ENCODE measurements around the gene FCN3.

Gene FCN3

DNA sequence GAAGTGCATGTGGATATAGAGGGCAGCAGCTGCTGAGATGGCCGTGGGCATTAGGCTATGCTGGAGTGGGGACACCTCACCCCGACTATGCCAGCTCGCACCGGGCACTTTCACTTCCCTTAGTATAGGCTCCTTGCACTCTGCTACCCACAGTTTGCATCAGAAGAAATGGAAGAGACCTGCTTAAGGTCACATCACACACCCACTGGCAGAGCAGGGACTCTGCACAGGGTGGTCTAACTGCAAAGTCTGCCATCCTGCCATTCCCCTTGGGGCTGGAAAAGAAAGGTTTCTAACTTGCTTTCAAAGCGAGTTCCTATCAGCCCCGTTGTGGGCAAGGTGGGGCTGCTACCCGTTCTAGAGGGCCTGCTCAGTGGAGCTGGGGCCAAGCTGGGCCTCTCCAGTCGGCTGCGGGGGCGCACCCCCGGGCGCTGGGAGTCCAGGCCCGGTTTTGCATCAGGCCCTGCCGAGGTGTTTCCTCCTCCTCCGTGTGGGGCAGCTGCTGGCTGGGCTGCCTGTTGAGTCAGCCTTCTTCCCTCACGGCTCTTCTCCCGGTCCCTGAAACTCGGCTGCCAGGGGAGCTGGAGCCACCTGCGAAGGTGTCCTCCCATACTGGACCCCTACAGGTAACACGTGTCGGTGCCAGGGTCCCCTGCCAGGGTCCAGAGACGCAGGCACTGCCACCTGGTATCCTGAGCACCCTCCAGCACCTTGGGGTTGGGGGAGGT is 32.9 kb downstream of the FCN3 start, which contains the start of gene SYTL1:
Gene SYTL1, plus strand, starts transcription at position 498 of the 728 bp plus-strand sequence. CDS start 3,313 bp downstream, outside the sequence.
- DNase-seq (ENCODE audit: low read depth): no peak

DNA sequence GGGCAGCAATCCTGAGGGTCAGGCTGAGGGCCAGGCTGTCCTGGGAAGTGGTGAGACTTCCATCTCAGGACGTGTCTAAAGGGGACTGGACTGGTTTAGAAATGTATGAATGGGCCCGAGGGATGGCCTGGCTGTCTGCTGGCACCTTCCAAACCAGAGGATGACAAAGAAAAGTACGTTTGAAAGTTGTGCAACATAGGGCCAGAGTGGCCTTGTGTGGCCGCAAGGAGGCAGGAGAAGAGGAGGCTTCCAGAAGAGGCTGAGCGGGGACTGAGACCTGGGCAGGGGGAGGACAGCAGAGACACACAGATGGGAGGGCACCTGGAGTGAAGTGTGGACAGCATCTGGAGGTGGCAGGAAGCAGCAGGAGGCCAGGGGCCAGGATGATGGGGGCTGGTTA is 35.4 kb downstream of the FCN3 start:
- DNase-seq (ENCODE audit: low read depth): no peak

DNA sequence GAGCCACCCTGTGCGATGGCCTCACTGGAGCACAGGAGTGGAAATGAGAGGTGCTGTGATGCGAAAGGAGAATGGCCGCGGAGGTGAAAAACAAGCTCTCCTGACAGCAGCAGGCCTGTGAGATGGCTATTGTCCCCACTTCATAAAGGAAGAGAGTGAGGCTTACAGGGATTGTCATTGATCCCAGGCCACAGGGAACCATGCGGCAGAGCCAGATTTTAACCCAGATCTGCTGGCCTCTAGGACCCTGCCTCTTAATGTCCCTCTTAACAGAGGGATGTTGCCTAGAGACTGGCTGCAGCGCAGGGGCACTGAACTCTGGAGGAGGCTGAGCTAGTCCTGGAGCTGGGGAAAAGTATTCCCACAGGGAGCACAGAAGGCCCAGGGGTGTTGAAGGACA is 35.9 kb downstream of the FCN3 start:
- DNase-seq (ENCODE audit: low read depth): no peak

DNA sequence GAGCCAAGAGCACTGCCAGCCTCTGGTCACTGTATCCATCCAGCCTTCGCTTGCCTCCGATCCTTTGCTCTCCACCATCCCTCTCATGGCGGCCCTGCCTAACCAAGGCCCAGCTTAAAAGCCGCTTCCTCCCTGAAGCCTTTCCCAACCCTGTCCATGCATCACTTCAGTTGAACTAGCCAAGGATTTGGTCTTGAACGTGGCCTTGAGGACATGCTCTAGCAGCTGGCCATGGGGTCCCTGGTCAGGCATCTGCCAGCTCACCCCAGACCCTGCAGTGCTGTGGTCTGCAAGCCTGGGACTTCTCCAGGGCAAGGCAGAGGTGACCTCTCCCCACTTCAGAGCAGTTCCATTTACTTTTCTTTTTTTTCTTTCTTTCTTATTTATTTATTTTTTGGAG is 37.9 kb downstream of the FCN3 start:
- no peak for DNase-seq (ENCODE audit: low read depth)

DNA sequence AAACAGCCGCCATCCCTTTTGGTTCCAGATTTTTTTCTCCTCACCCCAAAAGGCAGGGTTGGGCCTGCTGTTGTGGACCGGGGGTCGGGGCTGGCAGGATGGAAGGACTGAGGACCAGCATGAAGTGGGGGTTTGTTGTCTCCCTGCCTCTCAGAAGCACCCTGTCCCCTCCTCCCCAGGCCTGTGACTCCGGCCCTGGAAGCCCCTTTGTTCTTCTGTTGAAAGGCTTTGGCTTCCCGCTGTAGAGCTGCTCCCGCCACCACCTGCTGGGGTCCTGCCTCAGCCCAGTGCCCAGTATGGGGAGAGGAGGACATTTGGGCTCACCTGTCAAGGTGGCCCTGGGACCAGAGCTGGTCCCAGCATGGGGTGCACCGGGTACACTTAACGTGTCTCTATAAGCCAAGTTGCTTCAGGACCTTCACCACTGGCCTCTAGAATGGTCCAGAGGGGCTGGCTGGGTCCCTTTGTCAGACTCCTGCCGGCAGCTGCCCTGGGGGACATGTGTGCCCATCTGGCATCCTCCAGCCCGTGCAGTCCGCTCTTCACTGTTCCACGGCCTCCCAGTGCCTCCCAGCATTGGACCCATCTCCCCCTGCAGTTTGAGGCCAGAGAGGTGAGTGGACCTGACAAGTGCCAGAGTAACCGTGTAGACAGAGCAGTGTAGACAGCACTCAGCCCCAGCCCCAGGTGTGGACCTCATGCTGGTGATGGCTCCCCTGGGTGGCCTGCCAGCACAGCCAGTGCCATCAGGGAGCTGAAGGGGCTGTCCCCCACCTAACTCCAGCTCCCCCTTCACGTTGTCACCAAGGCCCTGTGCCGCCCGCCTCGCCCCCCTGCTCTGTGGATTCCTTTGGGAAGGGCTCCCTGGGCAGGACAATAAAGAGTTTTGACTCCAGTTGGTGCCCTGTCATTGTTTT is 38.9 kb downstream of the FCN3 start:
- no peak for DNase-seq (ENCODE audit: low read depth)

DNA sequence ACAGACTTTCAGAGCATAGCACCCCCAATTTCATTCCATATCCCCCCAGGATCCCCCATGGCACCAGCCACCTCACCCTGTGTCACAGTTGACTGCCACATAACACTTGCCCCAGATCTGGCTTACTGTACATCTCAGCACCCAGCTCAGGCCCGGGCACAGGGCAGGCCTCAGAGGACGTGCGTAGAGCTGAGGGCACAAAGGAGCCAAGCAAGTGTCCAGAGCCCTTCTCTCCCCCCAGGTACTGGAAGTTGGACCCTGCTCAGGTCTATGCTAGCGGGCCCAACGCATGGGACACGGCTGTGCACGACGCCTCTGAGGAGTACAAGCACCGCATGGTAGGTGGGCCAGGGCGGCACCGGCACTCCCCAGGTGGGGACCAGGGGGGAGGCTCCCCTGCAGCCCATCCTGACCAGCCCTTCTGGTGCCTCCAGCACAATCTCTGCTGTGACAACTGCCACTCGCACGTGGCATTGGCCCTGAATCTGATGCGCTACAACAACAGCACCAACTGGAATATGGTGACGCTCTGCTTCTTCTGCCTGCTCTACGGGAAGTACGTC is 40.8 kb downstream of the FCN3 start:
- no peak for DNase-seq (ENCODE audit: low read depth)

DNA sequence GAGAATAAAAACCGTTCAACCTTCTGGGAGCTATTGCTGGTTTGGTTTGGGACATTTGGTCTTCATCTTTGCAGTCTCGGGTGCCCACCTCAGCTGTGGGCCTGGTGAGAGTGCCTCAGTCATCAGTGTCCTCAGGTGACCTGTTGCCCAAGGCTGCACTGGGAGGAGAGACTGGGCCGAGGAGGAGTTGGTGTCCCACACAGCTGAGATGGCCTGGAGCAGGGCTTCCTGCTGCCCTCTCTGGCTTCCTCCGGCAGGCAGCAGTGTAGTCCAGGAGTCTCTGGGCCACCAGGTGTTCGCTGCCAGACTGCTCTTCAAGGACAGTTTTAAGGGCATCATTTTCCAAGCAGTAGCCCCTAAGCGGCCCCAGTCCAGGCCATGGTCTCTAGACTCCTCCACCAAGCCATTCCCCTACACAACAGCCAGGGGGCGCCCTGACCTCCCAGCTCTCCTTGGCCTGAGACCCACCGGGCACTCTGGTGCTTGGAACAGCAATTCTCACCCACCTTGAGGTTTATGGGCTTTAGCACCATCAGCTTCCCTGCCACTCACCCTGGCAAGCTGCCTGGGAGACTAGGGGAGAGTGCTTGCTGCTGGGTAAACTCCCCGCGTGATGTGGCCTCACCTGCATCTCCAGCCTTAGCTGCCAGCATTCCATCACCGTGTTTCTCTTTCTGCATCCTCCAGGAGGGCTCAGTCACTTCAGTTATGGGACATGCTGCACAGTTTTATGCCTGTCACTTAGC is 41.9 kb downstream of the FCN3 start:
- DNase-seq (ENCODE audit: low read depth): no peak

DNA sequence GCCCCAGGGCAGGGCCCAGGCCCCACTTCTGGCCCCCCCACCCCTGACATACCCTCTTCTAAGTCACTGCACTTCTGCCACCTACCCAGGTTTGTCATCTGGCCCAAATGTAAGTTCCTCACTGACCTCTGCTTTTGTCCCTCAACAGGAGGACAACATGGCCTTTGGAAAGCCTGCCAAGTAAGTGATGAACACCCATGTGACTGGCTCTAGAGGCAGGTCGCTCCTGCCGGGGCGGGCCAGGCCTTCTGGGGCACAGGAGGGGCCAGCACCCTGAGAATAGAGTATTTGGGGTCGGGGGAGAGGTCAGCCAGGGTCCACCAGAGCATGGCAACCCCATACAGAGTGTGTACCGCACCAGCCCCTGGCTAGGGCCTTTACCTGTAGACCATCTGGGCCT is 42.7 kb downstream of the FCN3 start:
- no peak for DNase-seq (ENCODE audit: low read depth)

DNA sequence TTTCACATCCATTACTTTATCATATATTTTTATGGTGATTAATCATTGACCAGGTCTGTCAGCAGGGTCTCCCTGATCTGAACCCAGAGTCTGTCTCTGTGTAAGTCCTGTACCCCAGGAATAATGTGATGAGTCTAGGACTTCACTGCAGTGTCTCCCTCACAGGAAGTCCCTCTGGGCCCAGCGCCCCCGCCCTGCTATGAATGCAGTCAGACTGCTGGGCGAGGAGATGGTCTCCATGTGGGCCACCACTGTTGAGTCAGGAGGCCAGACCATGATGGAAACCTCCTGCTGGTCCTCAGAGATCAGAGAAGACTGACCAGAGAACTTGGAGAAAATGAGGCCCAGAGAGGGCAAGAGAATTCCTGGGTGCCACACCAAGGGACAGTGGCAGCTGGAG is 43.2 kb downstream of the FCN3 start:
- DNase-seq (ENCODE audit: low read depth): no peak

DNA sequence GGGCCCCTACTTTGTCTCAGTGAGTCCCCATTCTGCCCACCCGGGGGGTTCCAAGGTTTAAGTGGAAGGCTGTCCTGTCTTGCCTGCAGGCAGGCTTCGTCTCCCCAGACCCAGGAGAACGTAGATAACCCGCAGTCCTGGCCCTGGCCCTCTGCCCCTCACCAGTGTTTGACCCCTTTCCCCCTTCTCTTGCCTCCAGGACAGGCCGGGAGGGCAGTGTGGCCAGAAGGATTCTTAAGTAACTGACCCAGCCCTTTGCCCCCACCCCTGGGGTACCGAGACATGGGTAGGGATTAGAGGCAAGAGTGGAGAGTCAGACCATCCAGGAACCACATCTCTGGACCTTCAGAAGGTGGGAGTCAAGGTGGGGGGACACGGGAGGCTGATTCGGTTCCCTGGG is 43.8 kb downstream of the FCN3 start:
- no peak for DNase-seq (ENCODE audit: low read depth)

DNA sequence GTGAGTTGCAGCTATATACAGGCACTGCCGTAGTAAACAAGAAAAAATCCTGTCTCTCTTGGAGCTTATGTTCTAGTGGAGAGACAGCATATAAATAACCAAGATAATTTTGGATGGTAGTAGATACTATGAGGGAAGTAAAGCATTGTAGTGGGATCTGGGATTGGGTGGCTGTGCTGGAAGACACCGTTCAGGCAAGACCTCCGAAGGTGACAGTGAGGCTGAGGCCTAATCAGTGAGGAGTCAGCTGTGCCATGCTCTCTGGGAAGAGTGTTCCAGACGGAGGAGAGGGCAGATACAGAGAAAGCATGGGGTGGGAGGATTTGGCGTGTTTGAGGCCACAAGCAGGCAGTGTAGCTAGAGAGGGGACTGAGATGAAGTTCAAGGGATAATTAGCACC is 46.7 kb downstream of the FCN3 start:
- DNase-seq (ENCODE audit: low read depth): no peak

DNA sequence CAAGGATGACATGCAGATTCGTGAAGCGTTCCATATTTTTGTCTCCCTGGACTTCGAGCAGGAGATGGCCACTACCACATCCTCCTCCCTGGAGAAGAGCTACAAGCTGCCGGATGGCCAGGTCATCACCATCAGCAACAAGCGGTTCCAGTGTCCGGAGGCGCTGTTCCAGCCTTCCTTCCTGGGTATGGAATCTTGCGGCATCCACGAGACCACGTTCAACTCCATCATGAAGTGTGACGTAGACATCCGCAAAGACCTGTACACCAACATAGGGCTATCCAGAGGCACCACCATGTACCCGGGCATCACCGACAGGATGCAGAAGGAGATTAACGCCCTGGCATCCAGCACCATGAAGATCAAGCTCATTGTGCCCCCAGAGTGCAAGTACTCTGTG is 49.3 kb downstream of the FCN3 start:
- no peak for DNase-seq (ENCODE audit: low read depth)

DNA sequence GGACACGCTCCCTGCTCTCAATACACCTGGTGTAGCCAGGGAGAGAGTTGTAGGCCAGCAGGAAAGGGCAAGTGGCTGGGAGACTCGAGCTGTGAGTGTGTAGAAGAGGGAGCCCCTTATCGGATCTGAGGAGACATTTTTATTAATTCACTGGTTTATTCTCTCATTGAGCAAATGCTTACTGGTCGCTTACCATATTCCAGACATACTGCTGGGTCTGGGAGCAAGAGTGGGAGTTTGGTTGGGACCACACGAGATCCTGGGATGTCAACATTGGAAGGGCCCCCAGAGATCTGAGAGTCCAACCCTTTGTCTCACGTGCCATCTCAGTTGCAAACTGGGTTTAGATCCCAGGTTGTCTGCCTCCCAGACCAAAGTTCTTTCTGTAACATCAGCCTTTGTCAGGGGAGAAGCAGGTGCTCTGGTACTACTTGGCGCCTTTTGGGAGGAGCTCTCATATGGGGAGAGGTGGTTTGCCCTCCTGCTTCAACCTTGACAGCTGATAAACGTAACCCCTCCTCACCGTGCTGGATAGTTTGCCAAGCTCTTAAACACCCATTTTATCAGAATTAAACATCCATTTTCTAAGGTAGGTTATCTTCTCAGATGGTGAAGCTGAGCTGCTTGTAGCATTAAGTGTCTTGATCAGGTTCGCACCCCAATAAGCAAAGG is 51.9 kb downstream of the FCN3 start:
- no peak for DNase-seq (ENCODE audit: low read depth)

DNA sequence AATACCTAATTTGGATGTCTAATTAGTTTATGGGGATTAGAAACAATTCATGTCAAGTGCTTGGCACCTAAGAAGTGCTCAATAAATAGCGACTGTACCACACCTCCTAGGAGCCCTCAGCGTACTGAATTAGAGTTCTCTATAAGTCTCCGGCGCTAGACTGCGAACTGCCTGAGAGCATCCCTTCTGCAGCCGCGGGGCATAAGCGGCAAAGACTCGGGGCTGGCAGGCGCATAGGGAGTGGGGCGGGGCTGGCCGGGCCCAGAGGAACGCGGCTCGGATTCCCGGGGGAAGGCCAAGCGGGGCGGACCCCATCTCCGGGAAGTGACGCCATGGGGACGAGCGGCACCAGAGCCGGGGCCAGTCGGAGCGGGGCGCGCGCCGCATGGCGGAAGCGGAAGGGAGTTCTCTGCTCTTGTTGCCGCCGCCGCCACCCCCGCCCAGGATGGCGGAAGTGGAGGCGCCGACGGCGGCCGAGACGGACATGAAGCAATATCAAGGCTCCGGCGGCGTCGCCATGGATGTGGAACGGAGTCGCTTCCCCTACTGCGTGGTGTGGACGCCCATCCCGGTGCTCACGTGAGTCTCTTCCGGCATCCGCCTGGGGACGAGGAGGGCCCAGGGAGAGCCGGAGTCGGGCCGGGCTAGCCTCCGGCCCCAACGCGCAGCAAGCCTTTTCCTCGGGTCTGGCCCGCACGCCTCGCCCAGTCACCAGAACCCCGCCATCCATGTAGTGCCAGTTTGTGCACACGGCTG is 52.6 kb downstream of the FCN3 start, which contains the start of gene TMEM222:
Gene TMEM222, plus strand, starts transcription at position 351 of the 756 bp plus-strand sequence. Its CDS starts 35 bp downstream, at position 386.
- DNase-seq (ENCODE audit: low read depth): peak; percentile 92
